ENCODE measurements around the gene SPPL2A. TPM values are rescaled to one million over a fixed set of nuclear protein-coding genes. Genes with fewer than 3 reads are reported as not detected.

SPPL2A gene
- total and polyA plus RNA-seq, 12 donors: 20.1 to 152 (median 95.3) TPM

DNA sequence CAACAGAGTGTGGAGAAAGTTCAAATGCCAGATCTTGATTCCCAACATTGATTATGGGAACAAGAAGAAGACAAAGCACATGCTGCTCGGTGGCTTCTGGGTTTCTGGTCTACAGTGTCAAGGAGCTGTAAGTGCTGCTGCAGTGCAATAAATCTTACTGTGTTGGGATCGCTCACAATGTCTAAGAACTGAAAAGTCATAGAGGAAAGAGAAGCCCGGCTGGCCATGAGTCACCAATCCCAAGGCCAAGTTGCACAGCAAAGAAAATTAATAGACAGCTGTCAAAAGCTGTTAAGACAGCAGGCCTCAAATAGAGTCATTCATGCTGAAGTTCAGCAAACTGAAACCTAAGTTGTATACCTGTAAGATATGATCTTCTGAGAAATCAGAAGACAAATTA lies 33.2 kb upstream of the SPPL2A start:
- WGBS, 2 donors: 77 to 82% methylated on average over 3 of the region's 3 CpGs
- Histone ChIP-seq H3K4me3 (no peak overlapping the region), H3K27me3 (no peaks in the 10 kb centered on the region), H3K36me3 (no peaks in the 10 kb centered on the region), H3K27ac (no peak overlapping the region), H3K9me3 (no peaks in the 10 kb centered on the region), H3K4me1 (no peaks in the 10 kb centered on the region)
- ATAC-seq: no peak
- TF ChIP-seq, protein P1, sequence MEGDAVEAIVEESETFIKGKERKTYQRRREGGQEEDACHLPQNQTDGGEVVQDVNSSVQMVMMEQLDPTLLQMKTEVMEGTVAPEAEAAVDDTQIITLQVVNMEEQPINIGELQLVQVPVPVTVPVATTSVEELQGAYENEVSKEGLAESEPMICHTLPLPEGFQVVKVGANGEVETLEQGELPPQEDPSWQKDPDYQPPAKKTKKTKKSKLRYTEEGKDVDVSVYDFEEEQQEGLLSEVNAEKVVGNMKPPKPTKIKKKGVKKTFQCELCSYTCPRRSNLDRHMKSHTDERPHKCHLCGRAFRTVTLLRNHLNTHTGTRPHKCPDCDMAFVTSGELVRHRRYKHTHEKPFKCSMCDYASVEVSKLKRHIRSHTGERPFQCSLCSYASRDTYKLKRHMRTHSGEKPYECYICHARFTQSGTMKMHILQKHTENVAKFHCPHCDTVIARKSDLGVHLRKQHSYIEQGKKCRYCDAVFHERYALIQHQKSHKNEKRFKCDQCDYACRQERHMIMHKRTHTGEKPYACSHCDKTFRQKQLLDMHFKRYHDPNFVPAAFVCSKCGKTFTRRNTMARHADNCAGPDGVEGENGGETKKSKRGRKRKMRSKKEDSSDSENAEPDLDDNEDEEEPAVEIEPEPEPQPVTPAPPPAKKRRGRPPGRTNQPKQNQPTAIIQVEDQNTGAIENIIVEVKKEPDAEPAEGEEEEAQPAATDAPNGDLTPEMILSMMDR (IDR thresholded peaks at IDR 0.05): no peak
- intact Hi-C loops (cut with DNase I): loop anchor here in 1 of 10 donors (10.0 kb wide), 1 partner anchor 66 kb away; no protein-coding TSS in a partner anchor
- no peak for DNase-seq

DNA sequence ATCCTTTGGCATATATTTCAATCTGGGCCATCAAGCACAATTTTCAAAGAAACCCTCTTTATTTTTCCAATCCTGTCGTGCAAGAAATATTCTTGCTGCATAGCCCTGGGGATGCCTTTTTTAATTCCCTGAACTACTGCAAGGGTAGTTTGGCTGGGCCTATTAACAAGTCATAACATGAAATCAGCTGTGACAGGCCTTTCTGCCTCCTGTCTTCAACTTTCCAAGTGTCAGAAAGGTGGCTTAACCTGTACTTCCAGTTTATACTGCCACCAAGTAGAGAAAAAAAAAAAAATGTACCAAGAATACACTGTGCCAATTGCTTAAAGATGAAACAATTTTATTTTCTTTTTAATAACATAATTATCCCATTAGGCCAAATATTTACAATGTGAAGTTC lies 32.4 kb upstream of the SPPL2A start:
- TF ChIP-seq, protein P1 (IDR thresholded peaks at IDR 0.05): no peak
- Histone ChIP-seq H3K4me3 (no peak overlapping the region), H3K27me3 (no peaks in the 10 kb centered on the region), H3K27ac (no peak overlapping the region), H3K36me3 (no peaks in the 10 kb centered on the region), H3K9me3 (no peaks in the 10 kb centered on the region), H3K4me1 (no peaks in the 10 kb centered on the region)
- intact Hi-C loops (cut with DNase I): loop anchor here in 1 of 10 donors (10.0 kb wide), 1 partner anchor 67 kb away; no protein-coding TSS in a partner anchor
- no peak for DNase-seq
- ATAC-seq: no peak
- WGBS, 2 donors: 86% methylated on average over 1 of the region's 1 CpG

DNA sequence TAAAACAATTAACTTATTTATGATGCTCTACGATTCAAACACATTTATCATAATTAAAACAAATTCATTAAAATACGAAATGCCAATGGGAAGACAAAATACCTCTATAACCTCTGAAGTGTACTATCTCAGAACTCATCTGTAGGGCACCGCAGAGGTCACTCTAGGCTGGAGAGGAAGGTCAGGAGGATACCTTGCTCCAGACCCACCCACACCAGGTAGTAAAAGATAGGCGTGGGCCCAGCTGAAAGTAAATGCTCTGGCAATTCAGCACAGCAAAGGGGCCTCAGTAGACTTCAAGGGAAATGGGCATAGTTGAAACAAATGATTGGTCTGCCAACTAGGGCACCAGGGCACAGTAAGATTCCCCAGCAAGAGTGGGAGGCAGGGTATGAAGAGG lies 26.0 kb upstream of the SPPL2A start:
- TF ChIP-seq, protein P1 (IDR thresholded peaks at IDR 0.05): no peak
- no peak overlapping the region for H3K27ac ChIP-seq
- intact Hi-C loops (cut with DNase I): loop anchor here in 1 of 10 donors (10.0 kb wide), 1 partner anchor 73 kb away; no protein-coding TSS in a partner anchor
- no peaks in the 10 kb centered on the region for H3K9me3 ChIP-seq
- no peaks in the 10 kb centered on the region for H3K4me1 ChIP-seq
- no peaks in the 10 kb centered on the region for H3K36me3 ChIP-seq
- H3K27me3 ChIP-seq: no peaks in the 10 kb centered on the region
- DNase-seq (no peak), ATAC-seq (no peak)
- WGBS, 2 donors: 83 to 89% methylated on average over 4 of the region's 4 CpGs
- no peak overlapping the region for H3K4me3 ChIP-seq

DNA sequence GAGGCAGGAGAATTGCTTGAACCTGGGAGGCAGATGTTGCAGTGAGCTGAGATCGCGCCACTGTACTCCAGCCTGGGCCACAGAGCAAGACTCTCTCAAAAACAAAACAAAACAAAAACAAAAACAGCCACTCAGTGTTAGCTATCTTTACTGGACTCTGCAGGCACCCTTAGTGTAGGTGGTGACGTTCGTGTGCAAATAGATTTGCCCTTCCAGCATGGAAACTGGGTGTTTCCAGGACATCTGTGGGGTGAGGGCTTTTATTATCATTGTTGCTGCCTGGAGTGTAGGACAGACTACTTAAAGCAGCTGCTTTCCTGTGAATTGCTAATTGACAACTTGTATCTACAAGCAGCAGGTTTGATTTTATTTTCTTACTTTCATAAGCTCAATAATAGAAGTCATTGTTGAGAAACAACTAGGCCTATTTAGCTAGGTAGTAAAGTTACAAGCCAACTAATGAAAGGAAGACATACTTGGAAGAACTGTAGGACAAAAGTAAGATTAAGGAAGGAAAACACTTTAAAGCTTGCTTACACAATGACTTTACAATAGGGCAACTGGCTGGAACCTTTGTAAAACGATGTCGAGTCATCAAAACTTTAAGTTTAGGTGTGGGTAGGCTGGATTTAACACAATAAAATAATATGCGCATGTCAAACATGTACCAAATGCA lies 25.4 kb upstream of the SPPL2A start:
- DNase-seq (no peak), ATAC-seq (no peak)
- WGBS, 2 donors: 85 to 86% methylated on average over 7 of the region's 7 CpGs
- H3K27ac ChIP-seq: no peak overlapping the region
- TF ChIP-seq, protein P1 (IDR thresholded peaks at IDR 0.05): no peak
- H3K36me3 ChIP-seq: no peaks in the 10 kb centered on the region
- intact Hi-C loops (cut with DNase I): loop anchor here in 1 of 10 donors (10.0 kb wide), 1 partner anchor 74 kb away; no protein-coding TSS in a partner anchor
- no peaks in the 10 kb centered on the region for H3K9me3 ChIP-seq
- no peaks in the 10 kb centered on the region for H3K27me3 ChIP-seq
- no peak overlapping the region for H3K4me3 ChIP-seq
- no peaks in the 10 kb centered on the region for H3K4me1 ChIP-seq
